Measurements from ENCODE around the gene ERFL.

The ERFL gene

DNA sequence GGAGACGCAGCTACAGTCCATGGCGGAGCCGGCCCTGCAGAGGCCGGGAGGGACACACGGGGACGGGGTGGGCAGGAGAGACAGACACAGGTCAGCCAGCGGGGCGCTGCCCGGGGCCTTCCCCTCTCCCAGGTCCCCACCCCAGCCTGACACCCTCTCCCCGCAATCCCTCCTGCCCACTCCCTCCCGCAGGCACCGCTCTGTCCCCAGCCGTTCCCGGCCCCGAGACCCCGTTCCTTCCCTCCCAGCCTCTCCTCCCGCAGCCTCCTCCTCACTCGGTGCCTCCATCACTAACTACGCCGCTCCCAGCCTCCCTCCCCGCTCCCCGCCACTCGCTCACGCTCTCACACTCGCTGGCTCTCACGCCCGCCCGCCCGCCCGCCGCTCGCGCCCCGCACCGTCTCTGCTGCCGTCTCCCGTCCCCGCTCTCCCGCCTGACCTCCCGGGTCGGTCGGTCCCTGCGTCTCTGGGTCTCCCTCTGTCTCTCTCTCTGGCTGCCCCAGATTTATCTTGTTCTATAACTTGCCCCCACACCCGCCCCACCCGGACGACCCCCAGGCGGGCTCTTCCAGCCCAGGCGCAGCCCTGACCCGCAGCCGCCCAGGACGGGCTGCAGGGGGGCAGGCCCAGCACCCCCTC lies 15.2 kb downstream of the ERFL start:
- DNase-seq: no peak

DNA sequence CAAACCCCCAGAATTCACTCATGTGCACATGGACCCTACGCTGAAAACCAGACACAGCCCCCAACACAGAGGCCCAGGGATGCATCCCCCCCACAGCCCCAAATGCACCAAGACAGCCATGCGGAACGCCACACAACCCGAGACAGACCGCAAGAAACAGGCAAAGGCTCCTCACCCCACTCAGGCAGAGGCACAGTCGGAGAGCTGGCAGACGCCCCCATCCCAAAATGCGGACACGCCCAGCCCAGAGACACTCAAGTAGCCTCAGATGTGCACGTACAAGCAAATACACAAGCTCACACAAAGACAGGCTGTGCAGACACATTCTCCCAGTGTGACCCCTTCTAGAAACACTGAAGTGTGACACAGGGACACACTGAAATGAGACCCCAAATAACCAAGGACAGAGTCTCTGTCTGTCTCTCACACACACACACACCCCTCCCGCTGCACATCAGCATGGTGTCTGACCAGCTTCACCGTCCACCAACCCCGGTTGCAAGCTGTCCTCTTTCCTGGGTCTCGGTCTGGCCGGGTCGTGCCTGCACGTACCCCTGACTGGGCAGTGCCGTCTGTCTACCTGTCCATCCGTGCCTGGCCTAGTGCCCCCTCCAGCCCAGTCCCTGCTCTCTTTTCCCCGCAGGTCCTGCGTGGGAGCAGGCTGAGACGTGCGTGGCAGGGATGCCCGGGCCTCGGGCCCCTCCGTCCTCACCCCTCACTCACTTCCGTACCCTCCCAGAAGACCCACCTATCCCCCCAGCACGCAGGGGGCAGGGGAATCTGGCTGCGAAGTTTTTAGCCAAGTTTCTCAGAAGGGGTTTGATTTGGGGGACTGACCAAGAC lies 16.1 kb downstream of the ERFL start:
- no peak for DNase-seq

DNA sequence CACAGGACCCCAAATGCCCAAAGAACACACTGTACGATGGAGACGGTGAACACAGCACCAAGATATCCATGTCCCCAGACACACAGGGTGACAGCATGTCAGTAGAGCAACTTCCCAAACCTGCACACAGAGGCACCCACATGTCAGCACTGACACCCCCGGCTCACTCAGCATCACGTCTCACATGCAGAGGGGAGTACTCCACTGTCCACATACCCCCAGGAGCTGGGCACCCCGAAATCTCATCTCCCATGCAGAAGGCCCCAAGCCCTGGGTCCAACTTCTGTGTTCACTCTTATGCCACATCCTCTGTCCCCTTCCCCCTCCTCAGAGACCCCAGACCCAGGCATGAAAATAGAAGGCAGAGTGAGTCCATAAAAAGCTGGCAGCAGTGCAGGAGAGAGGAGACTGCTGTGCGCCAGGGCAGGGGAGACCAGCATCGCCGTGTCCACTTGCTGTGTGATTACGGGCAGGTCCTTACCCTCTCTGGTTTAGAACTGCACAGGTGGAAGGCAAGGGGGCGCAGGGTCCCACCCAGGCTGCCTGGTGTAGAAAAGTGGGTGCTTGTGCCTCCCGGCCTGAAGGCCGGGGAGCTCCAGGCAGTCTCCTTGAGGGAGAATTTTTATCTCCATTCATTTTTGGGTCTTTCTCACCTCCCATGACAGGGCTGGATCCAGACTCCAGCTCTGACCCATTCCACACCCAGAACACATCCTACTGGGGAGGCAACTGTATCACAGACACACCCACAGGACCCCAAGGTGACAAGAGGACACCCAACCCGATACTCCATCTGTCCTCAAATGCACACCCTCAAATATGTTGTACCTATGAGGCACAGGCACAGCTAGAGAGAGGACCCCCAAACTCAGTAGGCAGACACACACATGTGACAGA lies 17.0 kb downstream of the ERFL start:
- DNase-seq: no peak

DNA sequence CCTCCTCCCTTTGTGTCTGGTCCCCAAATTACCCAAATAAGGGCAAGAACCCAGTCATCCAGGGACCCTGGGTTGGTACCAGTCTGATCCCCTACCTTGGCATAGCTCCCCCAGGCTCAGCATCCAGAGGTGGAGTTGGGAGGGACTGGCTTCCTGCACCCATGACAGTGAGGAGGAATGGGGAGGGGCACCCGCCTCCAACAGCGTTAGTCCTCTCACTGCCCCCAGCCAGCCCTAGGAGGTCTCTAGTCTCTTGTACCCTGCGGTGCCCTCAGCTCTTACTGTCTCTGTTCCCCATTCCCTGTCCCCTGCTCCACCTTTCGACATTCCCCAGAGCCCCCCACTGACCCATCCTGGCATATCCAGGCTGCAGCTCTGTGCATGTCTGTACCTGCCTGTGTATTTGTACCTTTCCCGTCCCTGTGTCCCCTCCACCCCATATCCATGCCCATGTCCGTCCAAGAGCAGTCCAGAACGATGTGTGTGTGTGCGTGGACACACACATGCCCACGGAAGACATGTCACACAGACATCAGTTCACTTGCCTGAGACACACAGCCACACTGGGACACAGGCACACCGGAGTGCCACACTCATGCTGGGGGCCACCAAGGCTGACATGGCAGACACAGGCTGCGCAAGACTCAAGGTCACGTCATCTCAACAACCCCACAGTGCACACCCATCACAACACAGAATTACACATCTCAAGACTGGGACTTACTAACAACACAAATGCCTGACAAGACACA lies 17.8 kb downstream of the ERFL start:
- no peak for DNase-seq

DNA sequence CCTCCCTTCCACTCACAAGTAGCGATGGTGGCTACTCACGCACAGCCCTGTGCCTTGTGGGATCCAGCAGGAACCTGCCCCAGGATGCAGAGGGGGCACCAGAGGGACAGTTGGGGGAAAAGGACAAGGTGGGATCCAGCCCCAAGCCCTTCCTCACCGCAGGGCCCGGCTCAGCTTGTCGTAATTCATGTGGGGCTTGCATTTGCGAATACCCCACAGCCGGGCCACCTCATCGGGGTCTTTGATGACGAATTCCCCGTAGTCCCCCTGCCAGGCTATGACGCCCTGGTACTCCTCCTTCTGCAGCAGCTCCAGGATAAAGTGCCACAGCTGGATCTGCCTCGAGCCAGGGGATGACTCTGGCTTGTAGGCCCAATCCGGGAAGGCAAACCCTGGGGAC lies 18.5 kb downstream of the ERFL start:
- no peak for DNase-seq

DNA sequence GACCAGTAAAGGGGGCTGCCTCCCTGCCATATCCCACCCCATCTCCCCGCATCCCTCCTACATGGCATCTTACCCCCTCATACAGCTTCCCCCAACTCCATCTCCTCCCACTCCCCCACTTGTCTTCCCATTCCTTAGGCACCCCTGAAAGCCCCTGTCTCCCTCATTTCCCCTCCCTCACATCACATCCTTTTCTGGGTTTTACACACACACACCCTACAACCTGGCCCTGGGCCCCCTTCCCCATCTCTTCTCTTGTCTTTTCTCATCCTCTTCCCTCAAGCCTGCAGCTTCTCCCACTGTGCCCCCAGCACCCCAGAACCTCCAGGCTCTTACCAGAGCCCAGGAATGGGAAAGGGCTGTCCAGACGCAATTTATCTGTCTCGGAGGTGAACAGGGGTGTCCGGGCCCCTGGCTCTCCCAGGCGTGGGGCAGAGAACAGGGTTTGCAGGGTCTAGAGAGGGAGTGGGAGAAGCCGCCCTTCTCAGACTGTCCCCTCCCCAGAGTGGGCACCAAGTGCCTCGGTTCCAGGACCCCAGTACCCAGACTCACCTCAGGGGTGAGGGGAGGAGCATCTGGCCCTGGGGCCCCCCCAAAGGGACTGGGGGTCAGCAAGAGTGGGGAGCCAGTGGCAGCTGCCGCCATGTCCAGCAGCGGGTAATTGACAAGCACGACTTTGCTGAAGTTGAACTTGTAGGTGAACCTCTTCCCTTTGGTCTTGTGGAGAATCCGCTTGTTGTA lies 19.4 kb downstream of the ERFL start:
- DNase-seq: no peak

DNA sequence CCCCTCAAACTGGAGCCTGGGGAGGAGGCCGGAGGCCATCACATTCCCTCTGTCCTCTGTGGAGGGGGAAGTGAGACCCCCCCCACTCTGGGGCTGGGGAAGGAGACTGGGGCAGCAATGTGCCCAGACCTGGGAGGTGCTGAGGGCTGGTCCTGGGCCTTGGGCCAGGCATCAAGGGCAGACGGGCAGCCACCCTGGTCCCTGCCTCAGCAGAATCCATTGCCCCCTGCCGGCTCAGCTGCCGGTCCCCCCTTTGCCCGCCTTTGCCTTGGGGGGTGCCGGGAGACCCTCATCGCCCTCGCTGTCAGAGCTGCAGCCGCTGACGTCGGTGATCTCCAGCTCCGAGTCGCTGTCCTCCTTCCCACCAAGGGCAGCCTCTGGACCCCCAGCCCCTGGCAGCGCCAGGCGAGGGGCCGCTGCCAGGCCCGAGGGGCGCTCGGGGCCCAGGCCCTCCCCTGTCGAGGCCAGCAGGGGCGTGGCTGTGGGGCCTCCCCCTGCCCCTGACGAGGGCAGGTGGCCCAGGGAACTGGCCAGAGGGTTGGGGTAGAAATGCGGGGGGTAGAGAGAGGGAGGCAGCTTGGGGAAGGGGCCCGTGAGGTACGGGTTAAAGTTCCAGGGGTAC lies 20.1 kb downstream of the ERFL start:
- DNase-seq: no peak

DNA sequence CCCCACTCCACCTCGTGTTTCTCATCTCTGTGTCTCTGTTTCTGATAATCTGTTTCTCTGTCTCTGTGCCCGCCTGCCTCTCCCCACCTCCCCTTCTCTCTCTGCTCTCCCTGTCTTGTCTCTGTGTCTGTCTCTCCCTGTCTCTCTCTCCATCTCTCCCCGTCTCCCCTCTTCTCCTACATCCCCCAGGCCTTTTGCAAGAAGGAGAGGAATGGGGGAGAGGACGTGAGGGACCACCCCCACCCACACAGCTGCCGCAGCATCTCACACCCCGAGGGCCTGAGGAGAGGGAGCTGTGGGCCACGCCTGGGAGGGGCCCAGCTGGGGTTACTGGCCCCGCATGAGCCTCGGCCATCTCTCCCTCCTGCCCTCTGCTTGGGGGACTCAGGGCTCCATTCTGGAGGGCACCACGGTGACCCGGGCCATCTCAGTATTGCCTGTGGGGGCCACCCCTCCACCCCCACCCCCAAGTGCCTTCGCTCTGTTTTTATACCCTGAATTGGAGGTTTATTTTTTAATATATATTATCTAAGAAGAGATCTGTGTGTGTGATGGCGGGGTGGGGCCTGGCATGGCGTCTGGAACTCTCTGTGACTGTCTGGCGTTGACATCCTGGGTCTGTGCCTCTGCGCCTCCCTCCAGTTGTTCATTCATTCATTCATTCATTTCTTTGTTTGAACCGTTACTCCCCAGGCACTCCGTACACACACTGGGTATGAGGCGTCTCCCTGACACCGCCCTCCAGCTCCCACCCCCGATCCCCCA lies 21.2 kb downstream of the ERFL start:
- no peak for DNase-seq

DNA sequence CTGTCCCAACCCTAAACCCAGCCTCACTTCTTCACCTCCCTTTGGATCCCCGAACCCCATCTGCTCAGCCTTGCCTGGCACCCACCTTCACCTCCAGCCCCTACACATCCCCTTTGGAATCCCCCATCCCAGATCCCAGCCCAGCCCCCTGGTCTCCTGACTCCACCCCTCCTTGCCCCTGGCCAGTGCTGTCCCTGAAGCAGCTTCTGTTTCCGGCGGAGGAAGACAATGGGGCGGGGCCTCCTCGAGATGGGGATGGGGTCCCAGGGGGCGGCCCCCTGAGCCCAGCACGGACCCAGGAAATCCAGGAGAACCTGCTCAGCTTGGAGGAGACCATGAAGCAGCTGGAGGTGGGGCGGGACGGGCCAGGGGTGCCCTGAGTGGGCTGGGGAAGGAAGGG lies 22.0 kb downstream of the ERFL start:
- no peak for DNase-seq

DNA sequence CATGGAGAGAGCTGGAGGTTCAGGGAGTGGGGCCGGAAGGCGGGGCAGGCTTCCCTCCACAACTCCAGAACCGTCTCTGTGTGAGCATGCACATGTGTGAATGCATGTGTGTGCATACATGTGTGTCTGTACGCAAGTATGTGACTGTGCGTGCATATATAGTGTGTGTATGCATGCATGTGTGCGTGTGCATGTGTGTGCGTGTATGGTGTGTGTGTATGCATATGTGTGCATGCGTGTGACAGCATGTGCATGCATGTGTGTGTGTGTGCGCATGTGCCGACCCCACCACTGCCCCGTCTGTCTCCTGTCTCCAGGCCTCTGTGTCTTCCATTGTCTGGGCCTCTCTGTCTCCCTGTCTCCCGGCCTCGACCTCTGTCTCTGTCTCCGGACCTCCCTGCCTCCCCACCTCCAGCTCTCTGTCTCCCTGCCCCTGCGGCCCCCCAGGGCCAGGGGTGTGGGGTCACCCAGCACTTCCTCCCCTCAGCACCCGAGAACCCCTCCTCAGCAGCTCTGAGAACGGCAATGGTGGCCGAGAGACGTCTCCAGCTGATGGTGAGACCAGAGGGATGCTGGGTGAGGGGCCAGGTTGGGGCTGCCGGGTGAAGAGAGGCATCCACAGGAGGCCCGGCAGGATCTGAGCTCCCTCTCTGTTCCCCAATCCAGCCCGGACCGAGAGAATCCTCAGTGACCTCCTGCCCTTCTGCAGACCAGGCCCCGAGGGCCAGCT lies 22.8 kb downstream of the ERFL start:
- DNase-seq: no peak

DNA sequence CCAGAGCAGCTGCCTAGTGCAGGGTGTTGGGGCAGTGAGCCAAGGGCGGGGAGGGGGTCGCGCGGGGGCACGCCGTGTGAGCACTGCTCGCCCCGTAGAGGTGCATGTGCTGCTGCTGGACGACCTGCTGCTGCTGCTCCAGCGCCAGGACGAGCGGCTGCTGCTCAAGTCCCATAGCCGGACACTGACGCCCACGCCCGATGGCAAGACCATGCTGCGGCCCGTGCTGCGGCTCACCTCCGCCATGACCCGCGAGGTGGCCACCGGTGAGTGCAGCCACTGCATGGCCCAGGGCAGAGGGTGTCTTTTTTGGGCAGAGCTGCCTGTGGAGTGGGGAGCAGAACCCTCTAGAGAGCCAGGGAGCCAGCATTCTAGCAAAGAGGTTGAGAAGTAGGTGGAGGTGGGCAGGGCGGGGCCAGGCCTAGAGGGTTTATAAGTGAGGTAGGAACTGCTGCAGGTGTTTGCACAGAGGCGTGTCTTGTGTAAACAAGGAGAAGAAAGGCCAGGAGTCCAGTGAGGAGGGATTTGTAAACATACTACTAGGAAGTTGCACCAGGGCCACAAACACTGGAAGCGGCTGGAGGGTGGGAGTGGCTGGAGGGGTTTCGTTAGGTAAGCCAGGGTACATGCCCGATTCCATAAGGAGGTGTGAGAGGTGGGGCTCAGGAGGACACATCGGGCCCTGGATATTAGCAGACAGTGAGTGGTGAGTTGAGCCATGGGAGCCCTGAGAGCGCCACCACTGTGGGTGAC lies 24.0 kb downstream of the ERFL start:
- DNase-seq: peak; percentile 97

DNA sequence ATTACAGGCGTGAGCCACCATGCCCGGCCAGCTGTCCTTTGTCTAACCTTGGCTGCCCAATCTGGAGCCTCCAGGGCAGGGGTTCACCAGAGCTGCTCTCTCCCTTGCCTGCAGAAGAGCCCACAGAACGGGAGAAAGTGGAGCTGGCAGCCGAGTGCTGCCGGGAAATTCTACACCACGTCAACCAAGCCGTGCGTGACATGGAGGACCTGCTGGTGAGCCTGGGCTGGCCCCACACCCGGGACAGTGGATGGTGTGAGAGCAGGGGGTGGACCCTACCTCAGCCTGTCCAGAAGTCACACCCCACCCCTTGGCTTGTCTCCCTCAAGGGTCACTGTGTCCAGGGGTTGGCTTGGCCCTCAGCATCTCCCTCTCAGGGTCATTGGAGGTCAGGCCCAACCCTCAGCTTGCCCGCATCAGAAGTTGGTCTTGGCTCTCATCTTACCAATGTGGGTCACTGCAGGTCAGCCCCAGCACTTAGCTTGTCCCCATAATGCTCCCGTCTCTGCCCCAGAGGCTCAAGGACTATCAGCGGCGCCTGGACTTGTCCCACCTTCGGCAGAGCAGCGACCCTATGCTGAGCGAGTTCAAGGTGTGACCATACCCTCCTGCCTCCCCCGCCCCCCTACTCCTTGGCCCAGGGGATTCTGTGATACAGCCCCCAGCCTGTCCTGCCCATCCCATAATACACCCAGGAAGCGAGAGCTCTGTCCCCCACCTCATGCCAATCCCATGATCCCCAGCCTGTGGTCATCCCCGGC lies 24.9 kb downstream of the ERFL start:
- peak; percentile 28 for DNase-seq

DNA sequence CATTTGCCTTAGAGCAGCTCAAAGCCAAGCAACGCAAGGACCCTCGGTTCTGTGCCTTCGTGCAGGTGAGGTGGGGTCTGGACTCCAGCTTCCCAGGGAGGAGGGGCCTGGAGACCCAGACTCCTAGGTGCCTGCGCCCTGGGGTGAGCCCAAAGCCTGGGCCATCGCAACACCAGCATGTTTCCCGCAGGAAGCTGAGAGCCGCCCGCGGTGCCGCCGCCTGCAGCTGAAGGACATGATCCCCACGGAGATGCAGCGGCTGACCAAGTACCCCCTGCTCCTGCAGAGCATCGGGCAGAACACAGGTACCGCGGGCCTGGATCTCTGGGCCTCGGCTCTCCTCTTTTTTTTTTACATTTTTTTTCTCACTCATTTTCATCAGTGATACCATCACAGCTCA lies 25.7 kb downstream of the ERFL start:
- DNase-seq: no peak

DNA sequence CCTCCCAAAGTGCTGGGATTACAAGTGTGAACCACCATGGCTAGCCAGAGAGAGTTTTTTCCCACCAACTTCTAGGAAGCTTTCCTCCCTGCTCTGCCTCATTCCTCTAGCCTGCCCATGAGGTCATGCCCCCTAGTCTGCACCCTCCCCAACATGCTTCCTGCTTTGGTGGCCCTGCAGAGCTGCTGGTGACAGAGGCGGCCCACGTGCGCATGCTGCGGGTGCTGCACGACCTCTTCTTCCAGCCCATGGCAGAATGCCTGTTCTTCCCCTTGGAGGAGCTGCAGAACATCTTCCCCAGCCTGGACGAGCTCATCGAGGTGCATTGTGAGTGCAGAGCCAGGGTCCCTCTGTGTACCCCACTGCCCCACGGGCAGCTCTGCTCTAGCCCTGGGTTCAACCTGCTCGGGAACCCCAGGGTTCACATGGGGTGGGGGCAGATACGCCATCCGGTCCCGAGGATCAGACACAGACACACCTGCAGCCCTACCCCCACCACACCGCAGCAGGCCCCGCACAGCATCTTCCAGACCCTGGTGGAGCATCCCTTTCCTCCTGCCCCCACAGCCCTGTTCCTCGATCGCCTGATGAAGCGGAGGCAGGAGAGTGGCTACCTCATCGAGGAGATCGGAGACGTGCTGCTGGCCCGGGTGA lies 26.4 kb downstream of the ERFL start:
- DNase-seq: no peak

DNA sequence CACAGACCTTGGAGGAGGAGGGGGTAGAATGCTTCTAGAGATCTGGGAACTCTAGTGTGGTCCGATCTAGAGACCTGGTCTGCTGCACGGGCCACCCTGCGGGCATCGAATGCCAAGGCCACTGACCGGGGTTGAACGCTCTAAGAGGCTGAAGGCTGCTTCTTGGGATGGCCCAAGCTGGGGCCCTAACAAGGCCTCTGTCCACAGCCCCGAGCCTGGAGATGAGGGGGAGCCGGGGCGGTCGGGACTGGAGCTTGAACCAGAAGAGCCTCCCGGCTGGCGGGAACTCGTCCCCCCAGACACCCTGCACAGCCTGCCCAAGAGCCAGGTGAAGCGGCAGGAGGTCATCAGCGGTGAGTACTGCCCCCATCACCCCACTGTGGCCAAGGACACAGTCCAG lies 30.0 kb downstream of the ERFL start:
- no peak for DNase-seq

DNA sequence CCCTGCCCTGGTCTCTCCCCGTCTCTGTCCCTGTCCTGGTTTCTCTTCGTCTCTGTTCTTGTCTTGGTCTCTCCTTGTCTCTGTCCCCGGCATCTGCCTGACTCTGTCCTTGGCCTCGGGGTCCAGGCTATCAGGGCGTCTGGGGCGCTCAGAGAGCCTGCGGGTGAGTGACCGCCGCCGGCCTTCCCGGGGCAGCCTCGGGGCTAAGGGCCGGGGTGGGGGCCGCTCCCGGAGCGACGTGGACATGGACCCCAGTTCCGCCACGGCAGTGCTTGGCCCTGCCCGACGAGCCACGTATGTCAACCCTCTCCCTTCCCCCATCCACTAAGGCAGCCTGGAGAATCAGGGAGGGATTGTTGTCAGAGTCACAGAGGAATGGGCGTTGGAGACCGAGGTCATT lies 30.4 kb downstream of the ERFL start:
- no peak for DNase-seq

DNA sequence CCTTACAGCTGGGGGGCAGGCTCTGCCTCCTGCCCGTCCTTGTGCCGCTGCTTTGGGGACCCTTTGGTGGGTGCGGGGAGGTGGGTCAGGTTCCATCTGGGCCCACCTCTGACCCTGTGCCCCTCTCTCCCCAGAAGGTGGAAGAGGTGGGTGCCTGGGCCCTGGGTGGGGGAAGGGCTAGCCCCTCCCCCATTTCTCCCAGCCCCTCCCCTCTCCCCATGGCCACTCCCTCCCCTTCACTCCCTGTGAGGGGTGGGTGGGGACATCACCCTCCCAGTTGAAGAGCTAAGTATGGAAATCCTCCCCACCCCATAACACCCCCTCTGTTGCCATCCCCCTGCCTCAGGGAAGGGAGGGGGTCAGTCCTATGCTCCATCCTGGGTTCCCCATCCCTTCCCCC lies 31.1 kb downstream of the ERFL start:
- no peak for DNase-seq

DNA sequence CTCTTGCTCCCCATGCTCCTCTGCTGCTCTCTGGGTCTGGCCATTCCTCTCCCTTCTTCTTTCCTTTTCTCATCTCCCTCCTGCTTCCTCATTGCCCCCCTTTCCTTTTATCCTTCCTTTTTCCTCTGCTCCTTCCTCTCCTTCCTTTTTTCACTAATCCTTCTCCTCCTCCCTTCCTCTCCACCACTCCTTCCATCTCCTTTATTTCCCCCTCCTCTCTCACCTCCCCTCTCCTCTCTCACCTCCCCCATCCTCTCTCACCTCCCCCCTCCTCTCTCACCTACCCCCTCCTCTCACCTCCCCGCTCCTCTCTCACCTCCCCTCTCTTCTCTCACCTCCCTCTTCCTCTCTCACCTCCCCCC lies 31.7 kb downstream of the ERFL start:
- no peak for DNase-seq
